Fibroblast of the aortic adventitia (primary cell): ENCODE data around the gene TOB1. TPM values are rescaled to one million over a fixed set of nuclear protein-coding genes. Genes with fewer than 3 reads are reported as not detected.

ENCODE experiments used
- DNase-seq: peaks from one replicate; pipeline ENCODE4 v3.0.0-alpha.2; 2010; ENCODE audit warnings: low read depth
- H3K4me3 ChIP-seq: 2 replicates; pipeline ENCODE4 v1.5.1; 2011; ENCODE audit warnings: low read depth, mild to moderate bottlenecking, control low read depth, low read length, moderate library complexity
- CTCF ChIP-seq: IDR thresholded peaks from 2 replicates; pipeline ENCODE4 v1.5.1; 2011; ENCODE audit warnings: mild to moderate bottlenecking, low read length, control low read depth, inconsistent platforms; ENCODE audit not compliant: insufficient read depth
- total RNA-seq: library from RNA; depleted of rRNA; stranded (reverse); fragments of >200 nt; gene quantifications from 2 replicates; pipeline ENCODE4 v1.2.3, GENCODE V29; 2012; ENCODE audit warnings: low replicate concordance

The TOB1 gene
- total RNA-seq, 1 donor = 21.1 TPM

- TF ChIP-seq CTCF = no peak
- no peak for DNase-seq
- H3K4me3 ChIP-seq = no peak overlapping the region
Observed at GRCh38 chr17:50889528-50890118, 23.5 kb upstream of the TOB1 start.

GRCh38 chr17:50887705-50888245 is 21.6 kb upstream of the TOB1 start:
- no peak for TF ChIP-seq CTCF
- H3K4me3 ChIP-seq = no peak overlapping the region
- DNase-seq = no peak

GRCh38 chr17:50884439-50885311 is 18.5 kb upstream of the TOB1 start:
- no peak overlapping the region for H3K4me3 ChIP-seq
- no peak for TF ChIP-seq CTCF
- peak; percentile 22 for DNase-seq

- no peak overlapping the region for H3K4me3 ChIP-seq
- no peak for TF ChIP-seq CTCF
- no peak for DNase-seq
Observed at GRCh38 chr17:50883850-50884438, 17.8 kb upstream of the TOB1 start.

- no peak for TF ChIP-seq CTCF
- no peak overlapping the region for H3K4me3 ChIP-seq
- DNase-seq = peak; percentile 67
Observed at GRCh38 chr17:50882851-50883250, 16.7 kb upstream of the TOB1 start.

GRCh38 chr17:50881182-50881581 is 15.0 kb upstream of the TOB1 start:
- no peak overlapping the region for H3K4me3 ChIP-seq
- DNase-seq = no peak
- TF ChIP-seq CTCF = no peak
